ENCODE data around the gene CHCHD6. TPM values are rescaled to one million over a fixed set of nuclear protein-coding genes. Genes with fewer than 3 reads are reported as not detected.

The CHCHD6 gene
- polyA plus RNA-seq, 1 donor, result 10.8 TPM

- H3K36me3 ChIP-seq (ENCODE audit: control insufficient read depth, insufficient read depth, low read length), result peaks cover 23% of the 10 kb centered on the region
- no peaks in the 10 kb centered on the region for H3K27me3 ChIP-seq (ENCODE audit: control insufficient read depth, insufficient read depth, low read length)
- no peaks in the 10 kb centered on the region for H3K9me3 ChIP-seq (ENCODE audit: control insufficient read depth, low read depth, low read length)
- H3K4me1 ChIP-seq (ENCODE audit: control insufficient read depth, insufficient read depth, low read length), result peaks cover 8% of the 10 kb centered on the region
- no peak overlapping the region for H3K4me3 ChIP-seq (ENCODE audit: low read length)
- no peak for DNase-seq
- WGBS (ENCODE audit: insufficient coverage, low lambda C conversion rate), result no CpG with 5 or more reads among the region's 17 CpGs
- no peak overlapping the region for H3K27ac ChIP-seq (ENCODE audit: low read length)
These were observed 301.9 kb downstream of the CHCHD6 start for GRCh38 chr3:127005864-127006500.

- H3K4me1 ChIP-seq (ENCODE audit: control insufficient read depth, insufficient read depth, low read length), result peaks cover 3% of the 10 kb centered on the region
- no peak overlapping the region for H3K4me3 ChIP-seq (ENCODE audit: low read length)
- H3K27me3 ChIP-seq (ENCODE audit: control insufficient read depth, insufficient read depth, low read length), result no peaks in the 10 kb centered on the region
- WGBS (ENCODE audit: insufficient coverage, low lambda C conversion rate), result no CpG with 5 or more reads among the region's 8 CpGs
- no peaks in the 10 kb centered on the region for H3K9me3 ChIP-seq (ENCODE audit: control insufficient read depth, low read depth, low read length)
- no peak overlapping the region for H3K27ac ChIP-seq (ENCODE audit: low read length)
- DNase-seq, result no peak
- peaks cover 31% of the 10 kb centered on the region for H3K36me3 ChIP-seq (ENCODE audit: control insufficient read depth, insufficient read depth, low read length)
These were observed 302.9 kb downstream of the CHCHD6 start for GRCh38 chr3:127006781-127007436.

GRCh38 chr3:127008236-127008635, 304.2 kb downstream of the CHCHD6 start:
- no CpG with 5 or more reads among the region's 10 CpGs for WGBS (ENCODE audit: insufficient coverage, low lambda C conversion rate)
- no peaks in the 10 kb centered on the region for H3K4me1 ChIP-seq (ENCODE audit: control insufficient read depth, insufficient read depth, low read length)
- H3K4me3 ChIP-seq (ENCODE audit: low read length), result no peak overlapping the region
- no peak overlapping the region for H3K27ac ChIP-seq (ENCODE audit: low read length)
- peaks cover 41% of the 10 kb centered on the region for H3K36me3 ChIP-seq (ENCODE audit: control insufficient read depth, insufficient read depth, low read length)
- H3K27me3 ChIP-seq (ENCODE audit: control insufficient read depth, insufficient read depth, low read length), result no peaks in the 10 kb centered on the region
- DNase-seq, result no peak
- no peaks in the 10 kb centered on the region for H3K9me3 ChIP-seq (ENCODE audit: control insufficient read depth, low read depth, low read length)

- no peaks in the 10 kb centered on the region for H3K4me1 ChIP-seq (ENCODE audit: control insufficient read depth, insufficient read depth, low read length)
- no peak overlapping the region for H3K4me3 ChIP-seq (ENCODE audit: low read length)
- H3K27ac ChIP-seq (ENCODE audit: low read length), result no peak overlapping the region
- H3K36me3 ChIP-seq (ENCODE audit: control insufficient read depth, insufficient read depth, low read length), result peaks cover 50% of the 10 kb centered on the region
- DNase-seq, result no peak
- no peaks in the 10 kb centered on the region for H3K27me3 ChIP-seq (ENCODE audit: control insufficient read depth, insufficient read depth, low read length)
- H3K9me3 ChIP-seq (ENCODE audit: control insufficient read depth, low read depth, low read length), result no peaks in the 10 kb centered on the region
- WGBS (ENCODE audit: insufficient coverage, low lambda C conversion rate), result no CpG with 5 or more reads among the region's 10 CpGs
These were observed 305.5 kb downstream of the CHCHD6 start for GRCh38 chr3:127009531-127009930.

Other genes with a start within 250 kb of the CHCHD6 start
- gene ZXDC, start 228.3 kb upstream of the CHCHD6 start, polyA plus RNA-seq, result 35.9 TPM
- gene UROC1, start 186.5 kb upstream of the CHCHD6 start, polyA plus RNA-seq, result 0.06 TPM
- 57.2 TPM for gene CHST13, start 180.1 kb upstream of the CHCHD6 start, polyA plus RNA-seq
- gene C3orf22, start 145.3 kb upstream of the CHCHD6 start, polyA plus RNA-seq, result 0.63 TPM
- 7.3 TPM for gene TXNRD3, start 49.1 kb upstream of the CHCHD6 start, polyA plus RNA-seq